GM19328 (cell line): ENCODE data around the gene CDH13.

Source experiments
- ATAC-seq: cut with Tn5 transposase; IDR thresholded peaks from one replicate; pipeline ENCODE4 v1.9.1; 2021; ENCODE audit warnings: mild to moderate bottlenecking, moderate library complexity; ENCODE audit not compliant: unreplicated experiment

CDH13 gene

DNA sequence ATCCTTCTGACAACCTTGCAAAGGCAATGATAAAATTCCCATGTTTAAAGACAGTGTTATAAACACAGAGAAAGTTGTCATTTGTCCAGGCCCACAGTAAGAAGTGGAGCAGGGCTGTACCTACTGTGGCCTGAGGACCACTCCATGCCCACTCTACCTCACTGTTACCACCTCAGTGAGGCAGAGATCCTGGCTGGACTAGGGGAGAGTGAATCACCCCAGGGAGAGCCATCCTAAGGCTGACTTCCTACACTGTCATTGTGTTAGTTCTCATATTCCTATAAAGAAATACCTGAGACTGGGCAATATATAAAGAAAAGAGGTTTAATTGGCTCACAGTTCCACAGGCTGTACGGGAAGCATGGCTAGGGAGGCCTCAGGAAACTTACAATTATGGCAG lies 952.3 kb downstream of the CDH13 start:
- no peak for ATAC-seq

DNA sequence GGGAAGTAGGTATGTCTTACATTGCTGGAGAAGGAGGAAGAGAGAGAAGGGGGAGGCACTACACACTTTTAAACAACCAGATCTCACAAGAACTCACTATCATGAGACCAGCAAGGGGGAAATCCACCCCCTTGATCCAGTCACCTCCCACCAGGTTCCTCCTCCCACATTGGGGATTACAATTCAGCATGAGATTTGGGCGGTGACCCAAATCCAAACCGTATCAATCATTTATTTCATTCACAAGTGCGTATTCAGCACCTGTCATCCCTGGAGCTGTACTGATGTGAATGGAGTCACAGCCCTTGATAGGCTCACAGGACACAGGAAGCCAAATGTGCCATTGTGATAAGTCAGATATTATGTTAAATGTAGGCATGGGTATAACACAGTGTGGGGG lies 952.7 kb downstream of the CDH13 start:
- ATAC-seq, result no peak

DNA sequence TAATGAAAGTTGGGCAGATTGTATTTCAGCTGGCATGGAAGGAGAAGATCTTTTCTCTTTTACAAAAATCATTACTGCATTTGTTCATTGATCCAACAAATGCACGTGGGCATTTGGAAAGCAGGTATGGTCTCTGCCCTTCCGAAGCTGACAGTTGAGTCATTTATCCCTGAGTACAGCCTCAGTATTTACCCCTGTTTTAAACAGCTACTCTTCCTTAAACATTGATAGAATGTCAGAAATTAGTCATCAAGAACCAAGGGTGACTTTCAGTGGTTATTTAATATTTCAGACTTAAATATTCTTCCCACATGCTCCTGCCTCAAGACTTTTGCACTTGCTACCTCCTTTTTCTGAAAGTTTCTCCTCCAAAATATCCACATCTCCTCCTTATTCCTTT lies 954.3 kb downstream of the CDH13 start:
- ATAC-seq, result no peak

DNA sequence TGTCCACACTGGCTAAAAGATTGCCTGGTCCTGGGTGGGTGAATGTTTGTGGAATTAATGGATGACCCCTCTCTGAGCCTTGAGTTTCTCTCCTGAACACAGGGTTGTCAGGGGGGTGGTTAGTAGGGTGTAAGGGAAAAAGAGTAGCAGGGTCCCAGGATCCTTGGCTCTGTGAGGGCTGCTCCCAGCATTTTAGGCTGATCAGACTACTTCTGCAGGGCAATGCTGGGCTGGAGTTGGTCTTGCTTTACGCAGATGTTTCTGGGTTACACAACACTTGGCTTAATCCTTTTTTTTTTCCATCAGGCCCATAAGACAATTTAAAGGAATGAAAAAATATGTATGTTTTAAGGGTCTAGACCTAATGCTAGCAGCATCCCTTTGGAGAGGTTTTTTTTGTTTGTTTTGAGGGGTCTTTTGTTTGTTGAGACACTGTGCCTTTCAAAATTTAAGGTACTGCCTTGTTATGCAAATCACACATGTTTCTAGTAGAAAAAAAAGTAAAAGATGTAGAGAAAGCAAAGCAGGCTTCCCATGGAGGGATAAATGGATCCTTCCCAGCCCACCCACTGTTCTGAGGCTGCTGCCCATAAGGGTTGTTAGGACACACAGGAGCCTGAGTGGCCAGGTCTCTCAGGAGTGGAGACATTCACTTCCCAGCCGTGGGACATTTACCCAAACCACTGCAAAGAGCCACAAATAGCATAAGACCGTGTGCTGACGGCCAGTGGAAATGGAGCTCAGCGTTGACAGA lies 955.4 kb downstream of the CDH13 start:
- no peak for ATAC-seq

DNA sequence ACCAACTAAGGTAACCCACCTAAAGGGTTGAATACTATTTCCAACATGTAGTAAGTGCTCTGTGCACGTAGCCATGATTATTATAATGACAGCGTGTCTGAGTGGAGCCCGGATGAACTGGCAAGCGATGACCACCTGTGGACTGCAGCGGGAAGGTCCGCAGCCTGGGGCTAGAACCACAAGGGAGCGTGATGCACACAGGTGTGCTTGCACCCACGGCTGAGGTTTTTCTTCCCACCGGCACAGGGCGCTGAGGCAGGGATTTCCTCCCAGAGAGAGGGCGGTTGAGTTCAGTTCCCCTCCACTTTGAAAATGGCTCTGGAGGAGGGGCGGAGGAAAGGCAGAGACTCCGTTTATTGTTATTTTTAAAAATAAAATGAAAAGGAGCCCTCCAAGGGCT lies 959.3 kb downstream of the CDH13 start:
- ATAC-seq, result no peak

DNA sequence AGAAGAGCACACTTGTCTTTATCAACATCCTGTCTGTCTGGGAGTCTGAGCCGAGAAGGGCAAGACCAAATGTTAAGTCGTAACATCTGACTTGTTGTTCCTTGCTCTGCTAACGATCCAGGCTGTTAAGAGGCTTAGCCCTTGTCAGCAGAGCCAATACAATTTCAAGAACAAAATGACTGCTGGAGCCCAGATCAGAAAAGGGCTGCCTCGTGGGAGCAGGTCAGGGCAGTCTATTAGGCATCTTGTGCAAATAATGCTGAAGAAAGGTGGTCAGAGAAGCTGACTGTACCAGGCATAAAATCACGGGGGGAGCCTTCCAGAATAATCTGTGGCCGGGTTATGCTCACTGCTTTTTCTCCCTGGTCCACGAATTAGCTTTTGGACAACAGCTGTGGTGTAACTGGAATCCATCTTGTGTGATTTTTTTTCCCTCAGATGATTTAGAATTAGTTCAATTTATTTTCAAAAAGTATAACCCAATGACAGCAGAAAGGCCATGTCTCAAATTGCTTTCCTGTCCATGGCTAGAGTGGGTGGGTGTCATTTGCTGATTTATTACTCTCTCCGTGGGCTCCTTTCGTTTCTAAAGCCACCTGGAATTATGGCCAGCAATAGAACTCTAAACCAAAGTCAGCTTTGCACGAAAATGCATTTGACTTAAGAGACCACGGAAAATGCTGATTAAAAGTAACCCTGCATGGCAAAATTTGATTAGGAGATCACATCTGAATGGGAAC lies 959.9 kb downstream of the CDH13 start:
- no peak for ATAC-seq

DNA sequence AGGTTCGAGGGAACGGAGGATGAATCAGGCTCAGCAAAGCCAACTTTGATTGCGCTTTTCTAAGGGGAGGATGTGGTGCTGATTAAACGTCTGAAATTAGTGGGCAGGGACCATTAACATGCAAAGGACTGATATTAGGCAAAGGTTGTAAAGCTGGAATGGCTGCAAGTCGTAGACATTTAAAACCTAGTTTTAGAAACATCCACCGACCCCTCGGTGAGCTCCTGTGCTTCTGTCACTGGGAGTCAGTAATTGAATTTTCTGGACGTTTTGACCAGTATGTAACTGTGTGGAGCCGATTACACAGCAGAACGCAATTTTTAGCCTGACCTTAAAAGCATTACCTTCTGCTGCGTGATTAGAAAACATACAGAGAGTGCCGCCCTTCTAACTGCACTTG lies 960.4 kb downstream of the CDH13 start:
- no peak for ATAC-seq

DNA sequence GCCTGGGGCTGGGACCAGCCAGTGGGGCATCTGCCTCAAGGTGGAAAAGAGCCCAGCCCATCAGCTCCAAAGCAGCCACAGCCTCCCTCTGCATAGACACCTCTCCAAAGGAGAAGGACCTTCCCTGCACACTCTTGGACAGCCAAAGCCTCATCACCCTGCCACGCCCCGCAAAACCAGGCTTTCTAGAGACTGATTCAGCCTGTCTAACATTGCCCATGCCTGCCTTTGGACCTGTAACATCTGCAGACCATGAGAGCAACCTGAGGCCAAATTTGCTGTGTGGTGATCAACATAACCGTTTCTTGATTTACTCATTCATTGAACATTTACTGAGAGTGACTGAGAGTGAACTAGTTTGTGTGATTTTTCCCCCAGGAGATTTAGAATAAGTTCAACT lies 961.3 kb downstream of the CDH13 start:
- ATAC-seq, result no peak

DNA sequence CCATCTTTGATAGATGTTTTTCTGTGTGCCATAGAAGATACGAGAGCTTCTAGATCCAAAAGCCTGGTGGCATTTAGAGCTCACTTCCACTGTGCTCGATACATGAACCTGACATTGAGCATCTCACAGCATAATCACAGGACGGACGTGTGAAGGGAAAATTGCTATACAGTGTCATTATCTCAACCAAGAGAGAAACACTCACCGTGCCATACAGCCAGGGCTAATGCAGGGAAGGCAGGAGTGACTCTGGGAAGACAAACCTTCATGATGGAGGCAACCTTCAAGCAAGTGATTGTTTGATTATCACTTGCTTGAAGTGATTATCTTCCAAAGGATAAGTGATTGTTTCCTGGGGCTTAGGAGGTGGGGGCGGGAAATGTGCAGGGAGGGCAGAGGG lies 962.8 kb downstream of the CDH13 start:
- no peak for ATAC-seq

DNA sequence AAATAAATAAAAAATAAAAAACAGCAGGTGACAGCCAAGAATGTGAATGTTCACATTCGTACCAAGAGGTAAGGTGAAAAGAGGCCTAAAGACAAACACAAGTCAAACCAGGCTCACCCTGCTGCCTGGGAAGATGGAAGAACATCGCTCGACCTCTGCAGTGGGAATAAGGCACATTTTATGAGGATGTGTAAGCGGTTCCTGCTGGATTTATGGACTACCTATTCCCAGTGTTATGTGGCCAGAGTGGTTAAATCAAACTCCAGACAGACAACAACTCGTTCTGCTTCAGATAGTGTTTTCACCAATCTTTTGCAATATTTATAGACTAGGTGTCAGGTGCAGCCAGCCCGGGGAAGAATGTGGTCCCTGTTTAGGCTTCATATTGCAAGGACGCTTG lies 966.0 kb downstream of the CDH13 start:
- ATAC-seq, result no peak

DNA sequence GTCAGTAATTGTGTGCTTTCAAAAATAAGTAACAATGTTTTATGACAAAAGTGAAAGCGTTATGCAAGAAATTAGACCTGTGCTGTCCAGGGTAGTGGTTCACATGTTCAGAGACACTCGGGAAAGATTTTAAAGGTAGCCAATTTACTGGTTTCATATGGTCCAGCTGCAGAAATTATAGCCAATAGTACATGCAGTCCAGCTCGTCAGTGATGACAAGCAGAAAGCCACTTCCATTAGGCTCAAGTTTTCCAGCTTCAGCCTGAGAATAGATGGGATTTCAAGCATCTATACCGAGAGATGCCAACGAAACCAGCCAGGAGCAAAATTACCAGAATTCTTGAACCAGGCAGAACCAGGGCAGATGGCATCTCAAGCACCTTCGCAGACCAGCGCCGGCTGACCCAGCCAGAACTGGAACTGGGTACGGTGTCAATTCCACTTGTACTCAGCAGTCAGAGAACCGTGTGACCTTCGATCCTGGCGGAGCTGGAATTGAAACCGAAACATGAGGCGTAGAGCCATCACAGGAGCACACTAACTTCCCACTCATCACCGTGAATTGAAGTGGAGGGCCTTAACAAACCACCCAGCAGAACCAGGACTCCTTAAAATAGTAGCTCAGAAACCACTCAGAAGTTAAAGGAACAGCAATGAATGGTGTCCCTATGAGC lies 973.2 kb downstream of the CDH13 start:
- ATAC-seq, result no peak

DNA sequence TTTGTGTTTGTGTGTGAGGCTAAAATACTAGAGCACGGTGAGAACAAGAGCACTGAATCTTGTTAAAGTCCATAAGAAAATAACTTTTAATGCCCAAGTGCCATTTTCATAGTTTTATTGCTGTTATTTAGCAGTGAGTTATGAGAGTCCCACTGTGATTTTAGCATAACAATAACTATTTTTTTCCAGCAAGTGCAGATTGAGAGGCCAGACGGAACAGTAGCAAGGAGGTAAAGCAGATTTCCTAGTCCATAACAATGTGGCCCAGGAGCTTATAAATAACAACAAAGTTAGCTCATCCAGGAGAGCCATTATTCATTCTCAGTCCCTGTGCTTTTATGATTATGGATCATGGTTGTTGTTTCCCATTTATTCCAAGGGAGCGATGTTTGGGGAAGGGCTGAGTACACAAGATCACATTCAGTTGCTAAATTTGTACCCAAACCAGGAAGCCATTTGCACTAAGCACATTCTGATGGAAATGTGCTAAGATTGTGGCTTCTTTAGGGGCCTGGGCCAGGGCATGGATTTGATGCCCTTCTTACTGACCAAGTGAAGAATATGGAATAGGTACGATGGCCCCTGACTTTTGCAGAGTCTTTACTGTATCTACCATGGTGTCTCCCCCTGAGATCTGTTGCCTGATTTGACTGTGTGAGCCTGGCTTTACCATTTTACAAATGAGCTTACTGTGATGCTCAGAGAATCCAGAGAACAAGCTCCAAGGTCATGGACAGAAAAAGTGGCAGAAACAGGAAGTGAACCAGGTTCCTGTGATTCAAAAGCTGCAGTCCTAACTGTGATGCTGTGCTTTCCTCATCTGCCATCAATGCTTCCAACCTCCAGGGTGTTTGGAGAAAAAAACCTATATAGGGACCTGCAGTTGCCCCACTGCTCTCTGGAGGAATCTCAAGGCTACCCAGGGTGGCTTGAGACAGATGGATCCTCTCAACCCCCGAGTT lies 976.3 kb downstream of the CDH13 start:
- no peak for ATAC-seq

DNA sequence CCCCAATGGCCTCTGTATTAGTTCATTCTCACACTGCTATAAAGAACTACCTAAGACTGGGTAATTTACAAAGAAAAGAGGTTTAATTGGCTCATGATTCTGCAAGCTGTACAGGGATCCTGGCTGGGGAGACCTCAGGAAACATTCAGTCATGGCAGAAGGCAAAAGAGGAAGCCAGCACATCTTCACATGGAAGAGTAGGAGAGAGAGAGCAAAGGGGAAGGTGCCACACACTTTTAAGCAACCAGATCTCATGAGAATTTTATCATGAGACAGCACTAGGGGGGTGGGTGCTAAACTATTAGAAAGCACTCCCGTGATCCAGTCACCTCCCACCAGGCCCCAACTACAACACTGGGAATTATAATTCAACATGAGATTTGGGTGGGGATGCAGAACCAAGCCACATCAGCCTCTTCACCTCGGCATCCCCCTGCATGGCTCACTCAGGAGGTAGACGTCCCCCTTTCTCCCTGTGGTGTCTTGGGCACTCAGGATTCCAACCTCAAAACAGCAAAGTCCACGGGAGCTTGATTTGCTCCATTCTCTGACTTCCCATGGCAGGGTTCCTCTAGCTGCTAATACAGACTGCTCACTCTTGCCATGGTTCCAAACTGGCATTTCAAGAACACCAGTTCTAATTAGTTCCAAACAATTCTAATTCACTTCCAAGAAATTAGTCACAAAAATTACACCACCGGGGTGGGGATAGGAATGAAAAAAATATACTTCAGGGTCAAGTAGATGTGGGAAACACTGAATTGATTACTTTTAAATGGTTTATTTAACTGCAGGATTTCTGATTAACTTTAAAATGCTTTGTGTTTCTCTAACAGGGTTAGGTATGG lies 977.2 kb downstream of the CDH13 start:
- ATAC-seq, result no peak

DNA sequence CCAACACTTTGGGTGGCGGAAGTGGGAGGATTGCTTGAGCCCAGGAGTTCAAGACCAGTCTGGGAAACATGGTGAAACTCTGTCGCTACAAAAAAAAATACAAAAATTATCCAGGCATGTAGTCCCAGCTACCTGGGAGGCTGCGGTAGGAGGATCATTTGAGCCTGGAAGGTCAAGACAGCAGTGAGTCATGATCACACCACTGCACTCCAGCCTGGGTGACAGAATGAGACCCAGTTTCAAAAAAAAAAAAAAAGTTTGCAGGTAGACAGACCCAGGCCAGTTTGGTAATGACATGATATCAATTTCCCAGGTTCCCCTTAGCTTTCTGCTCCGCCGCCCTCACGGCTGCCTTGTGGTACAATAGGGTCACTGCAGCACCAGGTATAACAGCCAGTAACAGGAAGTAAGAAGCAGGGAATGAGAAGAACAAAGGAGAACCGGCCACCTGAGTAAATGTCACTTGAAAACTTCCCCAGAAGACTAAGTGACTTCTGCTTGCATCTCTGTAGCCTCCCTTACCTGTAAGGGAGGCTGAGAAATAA lies 979.8 kb downstream of the CDH13 start:
- no peak for ATAC-seq

DNA sequence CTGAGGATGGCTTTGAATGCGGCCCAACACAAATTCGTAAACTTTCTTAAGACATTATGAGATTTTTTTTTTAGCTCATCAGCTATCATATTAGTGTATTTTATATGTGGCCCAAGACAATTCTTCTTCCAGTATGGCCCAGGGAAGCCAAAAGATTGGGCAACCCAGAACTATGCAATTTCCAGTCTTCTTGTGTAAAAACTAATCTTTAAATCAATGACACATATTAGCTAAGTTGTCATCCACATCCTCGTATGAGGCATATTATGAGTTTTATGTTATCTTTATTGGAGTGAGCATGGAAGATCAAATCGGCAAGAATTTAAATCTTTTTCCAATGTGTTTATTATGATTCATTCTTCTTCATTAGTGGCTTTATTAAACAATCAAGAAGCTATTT lies 982.4 kb downstream of the CDH13 start:
- ATAC-seq, result no peak

DNA sequence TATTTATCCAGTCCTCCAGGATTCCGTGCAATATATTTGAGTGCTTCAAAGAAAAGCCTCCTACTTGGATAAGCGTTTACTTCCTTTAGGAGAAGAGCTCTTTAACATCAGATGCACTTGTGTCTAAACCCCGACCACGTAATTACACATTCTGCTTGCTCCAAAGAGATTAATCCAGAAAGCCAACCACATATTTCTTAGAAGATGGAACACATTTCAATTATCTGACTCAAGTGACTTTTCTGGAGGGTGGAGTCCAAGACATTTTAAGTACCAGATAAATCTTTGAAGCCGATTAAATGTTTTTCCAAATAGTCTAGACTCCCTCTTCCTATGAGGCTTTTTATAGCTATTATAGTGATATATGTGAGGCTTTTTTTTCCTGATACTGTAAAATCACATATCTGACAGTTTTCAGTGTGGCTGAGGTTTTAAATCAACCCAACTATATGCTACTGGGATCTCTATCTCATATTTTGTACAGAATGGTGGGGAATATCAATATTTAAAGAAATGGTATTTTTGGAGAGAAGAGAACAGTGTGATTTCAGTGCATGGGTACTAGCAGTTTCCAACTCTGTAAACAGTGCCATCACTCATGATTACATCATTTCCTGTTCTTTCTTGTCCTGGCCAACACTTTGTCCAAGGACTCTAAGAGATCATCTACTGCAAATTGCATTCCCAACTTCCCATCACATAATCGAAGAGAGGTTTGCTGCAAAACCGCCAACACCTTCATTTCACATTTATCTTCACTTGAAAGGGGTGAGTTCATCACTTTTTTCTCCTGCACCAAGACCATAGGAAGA lies 988.6 kb downstream of the CDH13 start:
- ATAC-seq, result no peak

DNA sequence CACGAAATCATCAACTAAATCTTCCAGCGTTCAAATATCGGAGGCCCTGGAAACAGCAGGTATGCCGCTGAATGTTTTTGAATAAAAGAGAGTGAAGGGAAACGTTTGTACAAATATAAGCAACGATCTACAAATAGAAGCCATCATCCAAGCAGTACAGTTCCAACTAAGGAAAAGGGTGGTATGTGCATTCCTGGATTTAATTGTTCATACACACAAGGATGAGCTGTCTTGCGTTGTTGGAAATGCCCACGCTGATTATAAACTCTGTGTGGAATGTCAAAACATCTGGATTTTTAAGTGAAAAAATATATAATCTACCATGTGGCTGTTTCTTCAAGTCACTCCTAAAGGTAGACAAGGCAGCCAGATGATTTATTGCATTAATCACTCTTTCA lies 989.2 kb downstream of the CDH13 start:
- ATAC-seq, result no peak

DNA sequence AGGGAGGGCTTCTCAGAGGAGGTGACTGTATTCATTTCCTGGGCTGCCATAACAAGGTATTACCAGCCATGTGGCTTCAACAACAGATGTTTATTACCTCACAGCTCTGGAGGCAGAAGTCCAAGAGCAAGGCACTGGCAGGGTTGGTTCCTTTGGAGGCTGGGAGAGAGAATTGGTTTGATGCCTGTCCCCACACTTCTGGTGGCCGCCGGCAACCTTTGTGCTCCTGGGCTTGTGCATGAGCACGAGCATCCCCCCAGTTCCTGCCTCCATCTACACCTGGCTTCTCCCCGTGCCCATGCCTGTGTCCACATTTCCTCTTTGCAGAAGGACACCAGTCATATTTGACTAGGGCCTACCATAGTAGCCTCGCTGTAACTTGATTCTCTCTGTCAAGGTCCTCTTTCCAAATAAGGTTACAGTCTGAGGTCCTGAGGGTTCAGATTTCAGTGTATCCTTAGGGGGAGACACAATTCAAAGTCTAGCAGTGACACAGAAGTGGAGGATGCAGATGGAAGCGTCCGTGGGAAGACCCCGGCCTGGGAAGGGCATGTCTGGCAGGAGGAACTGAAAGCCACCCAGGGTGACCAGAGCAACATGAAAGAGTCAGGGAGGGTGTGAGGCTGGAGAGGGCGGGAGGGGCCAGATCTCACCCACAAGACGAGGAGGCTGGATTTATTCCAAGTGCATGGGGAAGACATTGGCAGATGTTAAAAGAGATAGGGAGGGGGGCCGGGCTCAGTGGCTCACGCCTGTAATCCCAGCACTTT lies 992.8 kb downstream of the CDH13 start:
- no peak for ATAC-seq
